ENCODE data around the gene SHC3. TPM values are rescaled to one million over a fixed set of nuclear protein-coding genes. Genes with fewer than 3 reads are reported as not detected.

The SHC3 gene
- total RNA-seq, 1 experiment from 2014 or later = 0.66 TPM

DNA sequence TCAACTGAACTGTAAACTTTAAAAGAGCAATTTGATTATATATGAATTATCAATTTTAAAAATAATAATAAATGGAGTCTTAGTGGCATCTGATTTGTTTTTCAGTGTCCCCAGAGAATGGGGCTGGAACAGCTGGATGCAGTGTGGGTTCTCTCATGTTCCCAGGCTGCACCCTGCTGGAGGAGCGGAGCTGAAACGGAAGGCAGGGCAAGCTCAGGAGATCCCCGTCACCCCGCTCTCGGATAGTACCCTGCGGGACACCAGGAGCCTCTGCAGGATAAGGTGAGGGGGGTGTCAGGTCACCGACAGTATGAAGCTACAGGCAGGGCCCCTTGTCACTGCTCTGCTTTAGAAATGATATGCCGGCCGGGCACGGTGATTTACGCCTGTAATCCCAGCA, 130.0 kb downstream of the SHC3 start:
- H3K27me3 ChIP-seq (ENCODE audit: low read length) = no peaks in the 10 kb centered on the region
- no peaks in the 10 kb centered on the region for H3K79me2 ChIP-seq (ENCODE audit: low read length)
- no peaks in the 10 kb centered on the region for H3K4me1 ChIP-seq (ENCODE audit: insufficient read depth, low read length)
- H3F3A ChIP-seq (ENCODE audit: low read length, unreplicated experiment) = no peaks in the 10 kb centered on the region
- intact Hi-C loops (cut with micrococcal nuclease) = no loop called here
- POLR2A ChIA-PET (ENCODE audit: unreplicated experiment) = no interaction called here
- no peak overlapping the region for H3K4me3 ChIP-seq (ENCODE audit: low read length)
- no peak overlapping the region for H3K9ac ChIP-seq (ENCODE audit: low read length)
- BruUV-seq (replicated peaks) = no TSS peak
- no peak overlapping the region for H2AFZ ChIP-seq (ENCODE audit: low read length)
- H4K20me1 ChIP-seq (ENCODE audit: low read length) = no peaks in the 10 kb centered on the region
- no peak for TF ChIP-seq CTCF (conservative IDR thresholded peaks at IDR 0.05; ENCODE audit: low read depth, low read length)
- TF ChIP-seq EZH2 (IDR thresholded peaks at IDR 0.05; ENCODE audit: low read length, unreplicated experiment) = no peak
- TF ChIP-seq EZH2phosphoT487 (IDR thresholded peaks at IDR 0.05; ENCODE audit: borderline replicate concordance, low read length) = no peak
- H3K9me3 ChIP-seq (ENCODE audit: low read length) = no peaks in the 10 kb centered on the region
- CTCF ChIA-PET = no interaction called here
- no peak for ATAC-seq
- no peak overlapping the region for H3K4me2 ChIP-seq (ENCODE audit: low read length)
- H3K9me2 ChIP-seq (replicated peaks; ENCODE audit: low read length) = no peaks in the 10 kb centered on the region
- no peak overlapping the region for H3K27ac ChIP-seq (ENCODE audit: low read length)
- H3K36me3 ChIP-seq (ENCODE audit: low read depth, low read length) = no peaks in the 10 kb centered on the region
- no peak for DNase-seq

- Histone ChIP-seq H3K27ac (ENCODE audit: low read length) (no peak overlapping the region), H3K27me3 (ENCODE audit: low read length) (no peaks in the 10 kb centered on the region), H3F3A (ENCODE audit: low read length, unreplicated experiment) (no peaks in the 10 kb centered on the region), H3K9me3 (ENCODE audit: low read length) (no peaks in the 10 kb centered on the region), H4K20me1 (ENCODE audit: low read length) (no peaks in the 10 kb centered on the region), H3K4me3 (ENCODE audit: low read length) (no peak overlapping the region), H3K36me3 (ENCODE audit: low read depth, low read length) (no peaks in the 10 kb centered on the region), H3K9me2 (replicated peaks; ENCODE audit: low read length) (no peaks in the 10 kb centered on the region), H3K9ac (ENCODE audit: low read length) (no peak overlapping the region), H3K79me2 (ENCODE audit: low read length) (no peaks in the 10 kb centered on the region), H3K4me1 (ENCODE audit: insufficient read depth, low read length) (no peaks in the 10 kb centered on the region), H3K4me2 (ENCODE audit: low read length) (no peak overlapping the region), H2AFZ (ENCODE audit: low read length) (no peak overlapping the region)
- DNase-seq = no peak
- no TSS peak for BruUV-seq (replicated peaks)
- intact Hi-C loops (cut with micrococcal nuclease) = no loop called here
- ChIA-PET CTCF (no interaction called here), POLR2A (ENCODE audit: unreplicated experiment) (no interaction called here)
- no peak for TF ChIP-seq CTCF (conservative IDR thresholded peaks at IDR 0.05; ENCODE audit: low read depth, low read length)
- ATAC-seq = no peak
Observed at GRCh38 chr9:89047667-89048066, 131.0 kb downstream of the SHC3 start.

GRCh38 chr9:89046832-89047231, 131.8 kb downstream of the SHC3 start:
- intact Hi-C loops (cut with micrococcal nuclease) = no loop called here
- Histone ChIP-seq H3K27ac (ENCODE audit: low read length) (no peak overlapping the region), H4K20me1 (ENCODE audit: low read length) (no peaks in the 10 kb centered on the region), H3K4me2 (ENCODE audit: low read length) (no peak overlapping the region), H3K9me2 (replicated peaks; ENCODE audit: low read length) (no peaks in the 10 kb centered on the region), H3K4me3 (ENCODE audit: low read length) (no peak overlapping the region), H2AFZ (ENCODE audit: low read length) (no peak overlapping the region), H3K36me3 (ENCODE audit: low read depth, low read length) (no peaks in the 10 kb centered on the region), H3K27me3 (ENCODE audit: low read length) (no peaks in the 10 kb centered on the region), H3K9ac (ENCODE audit: low read length) (no peak overlapping the region), H3K79me2 (ENCODE audit: low read length) (no peaks in the 10 kb centered on the region), H3F3A (ENCODE audit: low read length, unreplicated experiment) (no peaks in the 10 kb centered on the region), H3K9me3 (ENCODE audit: low read length) (no peaks in the 10 kb centered on the region), H3K4me1 (ENCODE audit: insufficient read depth, low read length) (no peaks in the 10 kb centered on the region)
- no TSS peak for BruUV-seq (replicated peaks)
- ChIA-PET CTCF (no interaction called here), POLR2A (ENCODE audit: unreplicated experiment) (no interaction called here)
- TF ChIP-seq EZH2phosphoT487 (IDR thresholded peaks at IDR 0.05; ENCODE audit: borderline replicate concordance, low read length) (no peak), EZH2 (IDR thresholded peaks at IDR 0.05; ENCODE audit: low read length, unreplicated experiment) (no peak), CTCF (conservative IDR thresholded peaks at IDR 0.05; ENCODE audit: low read depth, low read length) (no peak)
- no peak for ATAC-seq
- no peak for DNase-seq
